MM.1S (cell line): ENCODE data around the gene ZFYVE28.

ENCODE experiments used
- DNase-seq: peaks from one replicate; pipeline ENCODE4 v3.0.0-alpha.2; 2015
- H2AFZ ChIP-seq: fragments of 300-600 bp; sonication (generic); 2 replicates; pipeline ENCODE4 v1.6.0; 2016; ENCODE audit warnings: antibody characterized with exemption, low read length
- H3F3A ChIP-seq: fragments of 300-600 bp; sonication (generic); 2 replicates; pipeline ENCODE4 v1.6.1; 2016; ENCODE audit warnings: mild to moderate bottlenecking, antibody characterized with exemption, low read length, moderate library complexity, mixed read lengths; ENCODE audit not compliant: insufficient read depth
- H3K27ac ChIP-seq: fragments of 300-600 bp; sonication (generic); 2 replicates; pipeline ENCODE4 v1.5.1; 2016; ENCODE audit warnings: mild to moderate bottlenecking, low read length
- H3K27me3 ChIP-seq: fragments of 300-600 bp; sonication (generic); replicated peaks from 2 replicates; pipeline ENCODE4 v1.6.0; 2016; ENCODE audit warnings: low read length; ENCODE audit not compliant: insufficient read depth
- H3K36me3 ChIP-seq: fragments of 300-600 bp; sonication (generic); replicated peaks from 2 replicates; pipeline ENCODE4 v1.6.1; 2016; ENCODE audit warnings: mild to moderate bottlenecking, low read length, mixed read lengths; ENCODE audit not compliant: insufficient read depth
- H3K4me1 ChIP-seq: fragments of 300-600 bp; sonication (generic); 2 replicates; pipeline ENCODE4 v1.6.1; 2016; ENCODE audit warnings: low read length, mixed read lengths
- H3K4me2 ChIP-seq: fragments of 300-600 bp; sonication (generic); 2 replicates; pipeline ENCODE4 v1.6.0; 2016; ENCODE audit warnings: low read depth, low read length
- H3K4me3 ChIP-seq: fragments of 300-600 bp; sonication (generic); 2 replicates; pipeline ENCODE4 v1.5.1; 2016; ENCODE audit warnings: low read length, mixed read lengths
- H3K79me2 ChIP-seq: fragments of 300-600 bp; sonication (generic); 2 replicates; pipeline ENCODE4 v1.6.1; 2016; ENCODE audit warnings: mixed run types, low read length, mixed read lengths
- H3K9ac ChIP-seq: fragments of 300-600 bp; sonication (generic); 2 replicates; pipeline ENCODE4 v1.6.1; 2016; ENCODE audit warnings: low read length, mixed read lengths
- H3K9me2 ChIP-seq: fragments of 300-600 bp; sonication (generic); replicated peaks from 2 replicates; pipeline ENCODE4 v1.6.1; 2016; ENCODE audit warnings: mild to moderate bottlenecking, low read length, mixed read lengths; ENCODE audit not compliant: insufficient read depth
- H3K9me3 ChIP-seq: fragments of 300-600 bp; sonication (generic); replicated peaks from 2 replicates; pipeline ENCODE4 v1.6.1; 2016; ENCODE audit warnings: mild to moderate bottlenecking, low read length, mixed read lengths; ENCODE audit not compliant: insufficient read depth
- H4K20me1 ChIP-seq: fragments of 300-600 bp; sonication (generic); 2 replicates; pipeline ENCODE4 v1.6.1; 2016; ENCODE audit warnings: mild to moderate bottlenecking, low read length, moderate library complexity, mixed read lengths; ENCODE audit not compliant: insufficient read depth
- CTCF ChIP-seq: fragments of 300-600 bp; sonication (generic); IDR thresholded peaks from 2 replicates; pipeline ENCODE4 v1.5.1; 2016; ENCODE audit warnings: antibody characterized with exemption, low read length, mixed read lengths
- EZH2 ChIP-seq: fragments of 300-600 bp; sonication (generic); optimal IDR thresholded peaks from 2 replicates; pipeline ENCODE3; 2017; ENCODE audit warnings: low read depth, mild to moderate bottlenecking, antibody characterized with exemption, low read length, mixed read lengths
- EZH2phosphoT487 ChIP-seq: fragments of 300-600 bp; sonication (generic); IDR thresholded peaks from 2 replicates; pipeline ENCODE4 v1.6.1; 2018; ENCODE audit warnings: antibody characterized with exemption, low read length

The ZFYVE28 gene

GRCh38 chr4:2297606-2298531, 120.6 kb downstream of the ZFYVE28 start:
- H3K4me1 ChIP-seq = no peaks in the 10 kb centered on the region
- no peak for TF ChIP-seq EZH2
- TF ChIP-seq CTCF = no peak
- TF ChIP-seq EZH2phosphoT487 = no peak
- no peak overlapping the region for H2AFZ ChIP-seq
- no peaks in the 10 kb centered on the region for H3K27me3 ChIP-seq
- H3K9me3 ChIP-seq = no peaks in the 10 kb centered on the region
- no peak overlapping the region for H3K4me2 ChIP-seq
- H3K79me2 ChIP-seq = no peaks in the 10 kb centered on the region
- H3K9ac ChIP-seq = no peak overlapping the region
- H3K27ac ChIP-seq = no peak overlapping the region
- H4K20me1 ChIP-seq = no peaks in the 10 kb centered on the region
- H3K4me3 ChIP-seq = no peak overlapping the region
- no peaks in the 10 kb centered on the region for H3F3A ChIP-seq
- DNase-seq = no peak
- no peaks in the 10 kb centered on the region for H3K9me2 ChIP-seq
- H3K36me3 ChIP-seq = no peaks in the 10 kb centered on the region

GRCh38 chr4:2296631-2297601, 121.5 kb downstream of the ZFYVE28 start:
- no peak overlapping the region for H3K9ac ChIP-seq
- H3K36me3 ChIP-seq = no peaks in the 10 kb centered on the region
- TF ChIP-seq EZH2 = no peak
- no peak for TF ChIP-seq EZH2phosphoT487
- no peak for TF ChIP-seq CTCF
- no peaks in the 10 kb centered on the region for H3K79me2 ChIP-seq
- DNase-seq = no peak
- no peaks in the 10 kb centered on the region for H3K27me3 ChIP-seq
- no peaks in the 10 kb centered on the region for H3F3A ChIP-seq
- no peak overlapping the region for H3K27ac ChIP-seq
- no peak overlapping the region for H3K4me3 ChIP-seq
- no peaks in the 10 kb centered on the region for H3K9me3 ChIP-seq
- no peaks in the 10 kb centered on the region for H4K20me1 ChIP-seq
- H3K4me2 ChIP-seq = no peak overlapping the region
- no peaks in the 10 kb centered on the region for H3K9me2 ChIP-seq
- H2AFZ ChIP-seq = no peak overlapping the region
- no peaks in the 10 kb centered on the region for H3K4me1 ChIP-seq

- no peak overlapping the region for H2AFZ ChIP-seq
- no peaks in the 10 kb centered on the region for H3K4me1 ChIP-seq
- no peaks in the 10 kb centered on the region for H4K20me1 ChIP-seq
- H3K4me2 ChIP-seq = no peak overlapping the region
- H3K27me3 ChIP-seq = no peaks in the 10 kb centered on the region
- no peaks in the 10 kb centered on the region for H3F3A ChIP-seq
- H3K4me3 ChIP-seq = no peak overlapping the region
- H3K9me3 ChIP-seq = no peaks in the 10 kb centered on the region
- H3K79me2 ChIP-seq = no peaks in the 10 kb centered on the region
- no peaks in the 10 kb centered on the region for H3K36me3 ChIP-seq
- H3K9me2 ChIP-seq = no peaks in the 10 kb centered on the region
- H3K9ac ChIP-seq = no peak overlapping the region
- no peak for TF ChIP-seq EZH2phosphoT487
- no peak for TF ChIP-seq EZH2
- TF ChIP-seq CTCF = no peak
- no peak overlapping the region for H3K27ac ChIP-seq
- DNase-seq = no peak
Observed at GRCh38 chr4:2295900-2296442, 122.5 kb downstream of the ZFYVE28 start.
